Choroid plexus epithelial cell (primary cell): ENCODE results near the gene TGM3.

Source experiments
- DNase-seq: peaks from one replicate; pipeline ENCODE4 v3.0.0-alpha.2; 2010; ENCODE audit warnings: low read depth
- H3K4me3 ChIP-seq: 2 replicates; pipeline ENCODE4 v1.5.1; 2011; ENCODE audit warnings: low read depth, mild to moderate bottlenecking, control low read depth, low read length, moderate library complexity
- TF ChIP-seq, protein P1 (sequence below): conservative IDR thresholded peaks from 2 replicates; pipeline ENCODE4 v1.5.1; 2011; ENCODE audit warnings: low read depth, mild to moderate bottlenecking, control low read depth, inconsistent platforms, low read length, moderate library complexity

Gene TGM3

DNA sequence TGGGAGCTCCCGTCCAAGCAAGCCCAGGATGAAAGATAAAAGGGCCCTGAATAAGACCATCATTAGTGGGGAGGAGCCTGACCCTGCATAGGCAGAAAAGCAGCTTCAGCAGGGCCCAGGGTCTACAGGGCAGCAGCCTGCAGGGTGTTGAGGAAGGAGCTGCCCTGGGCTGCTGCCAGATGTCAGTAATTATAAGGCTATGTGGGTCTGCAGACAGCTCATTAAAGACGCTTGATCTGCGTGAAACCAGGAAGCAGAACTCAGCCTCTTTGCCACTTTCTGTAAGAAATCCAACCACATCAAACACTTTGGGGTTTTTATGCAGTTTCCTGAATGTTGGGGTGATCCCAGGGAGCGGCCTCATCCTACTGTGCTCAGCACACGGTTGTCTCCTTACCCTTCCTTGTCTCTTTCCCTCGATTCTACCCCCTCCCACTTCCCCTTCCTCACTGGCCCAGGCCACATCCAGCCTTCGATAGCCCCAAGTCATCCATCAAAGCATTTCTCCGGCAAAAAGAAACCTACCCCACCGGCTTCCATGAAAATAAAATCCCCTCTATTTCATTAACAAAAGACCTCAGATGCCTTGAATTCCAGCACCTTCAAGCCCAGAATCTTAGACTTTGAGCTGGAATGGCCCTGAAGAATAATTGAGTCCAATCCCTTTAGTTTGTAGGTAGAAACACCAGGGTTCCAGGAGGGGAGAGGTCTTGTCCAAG lies 83.9 kb downstream of the TGM3 start:
- H3K4me3 ChIP-seq, result no peak overlapping the region
- no peak for DNase-seq
- TF ChIP-seq, protein P1, sequence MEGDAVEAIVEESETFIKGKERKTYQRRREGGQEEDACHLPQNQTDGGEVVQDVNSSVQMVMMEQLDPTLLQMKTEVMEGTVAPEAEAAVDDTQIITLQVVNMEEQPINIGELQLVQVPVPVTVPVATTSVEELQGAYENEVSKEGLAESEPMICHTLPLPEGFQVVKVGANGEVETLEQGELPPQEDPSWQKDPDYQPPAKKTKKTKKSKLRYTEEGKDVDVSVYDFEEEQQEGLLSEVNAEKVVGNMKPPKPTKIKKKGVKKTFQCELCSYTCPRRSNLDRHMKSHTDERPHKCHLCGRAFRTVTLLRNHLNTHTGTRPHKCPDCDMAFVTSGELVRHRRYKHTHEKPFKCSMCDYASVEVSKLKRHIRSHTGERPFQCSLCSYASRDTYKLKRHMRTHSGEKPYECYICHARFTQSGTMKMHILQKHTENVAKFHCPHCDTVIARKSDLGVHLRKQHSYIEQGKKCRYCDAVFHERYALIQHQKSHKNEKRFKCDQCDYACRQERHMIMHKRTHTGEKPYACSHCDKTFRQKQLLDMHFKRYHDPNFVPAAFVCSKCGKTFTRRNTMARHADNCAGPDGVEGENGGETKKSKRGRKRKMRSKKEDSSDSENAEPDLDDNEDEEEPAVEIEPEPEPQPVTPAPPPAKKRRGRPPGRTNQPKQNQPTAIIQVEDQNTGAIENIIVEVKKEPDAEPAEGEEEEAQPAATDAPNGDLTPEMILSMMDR, result no peak

DNA sequence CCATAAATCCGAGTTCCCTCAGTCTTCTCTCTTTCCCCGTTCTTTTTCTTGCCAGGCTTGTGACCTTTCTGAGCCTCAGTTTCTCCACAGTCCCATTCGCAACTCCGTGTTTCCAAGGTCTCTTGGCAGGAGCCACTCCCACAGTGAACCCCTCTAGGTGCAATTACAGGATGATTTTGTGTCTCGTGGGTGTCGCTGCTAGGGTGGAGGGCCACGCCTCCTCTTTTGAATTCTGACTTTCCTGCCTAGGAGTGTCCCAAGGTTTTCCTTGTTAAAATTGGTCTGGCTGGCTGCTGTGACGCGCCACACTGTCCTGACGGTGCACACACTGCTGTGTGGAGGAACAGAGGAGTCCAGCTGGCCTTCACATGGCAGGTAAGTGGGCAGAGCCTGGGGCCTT lies 84.8 kb downstream of the TGM3 start, which contains the start of gene TGM6:
TSS of gene TGM6 (plus strand) at position 301 of the 400 bp plus-strand sequence. CDS start at position 369, 68 bp downstream.
- TF ChIP-seq, protein P1, result no peak
- DNase-seq, result no peak

DNA sequence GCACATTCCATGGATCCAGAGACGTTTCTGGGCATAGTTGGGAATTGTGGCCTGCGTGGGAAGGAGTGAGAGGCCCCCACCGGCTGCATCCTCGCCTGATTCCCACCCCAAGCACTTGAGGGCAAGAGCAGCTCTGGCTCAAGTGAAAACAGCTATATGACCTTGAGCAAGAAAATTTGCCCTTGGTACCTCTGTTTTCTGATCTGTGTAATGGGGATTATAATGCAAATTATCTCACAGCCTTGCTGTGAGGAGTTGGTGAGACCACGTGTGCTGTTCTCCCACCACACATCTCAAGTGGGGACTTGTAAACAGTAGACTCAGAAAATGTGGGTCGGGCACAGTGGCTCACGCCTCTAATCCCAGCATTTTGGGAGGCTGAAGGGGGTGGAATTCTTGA lies 85.5 kb downstream of the TGM3 start:
- H3K4me3 ChIP-seq, result no peak overlapping the region
- no peak for DNase-seq
- TF ChIP-seq, protein P1, result no peak

More for the DNA sequence above, 84.8 kb downstream of the TGM3 start, which contains the start of gene TGM6:
- H3K4me3 ChIP-seq, result no peak within 1 kb of the TSS

DNA sequence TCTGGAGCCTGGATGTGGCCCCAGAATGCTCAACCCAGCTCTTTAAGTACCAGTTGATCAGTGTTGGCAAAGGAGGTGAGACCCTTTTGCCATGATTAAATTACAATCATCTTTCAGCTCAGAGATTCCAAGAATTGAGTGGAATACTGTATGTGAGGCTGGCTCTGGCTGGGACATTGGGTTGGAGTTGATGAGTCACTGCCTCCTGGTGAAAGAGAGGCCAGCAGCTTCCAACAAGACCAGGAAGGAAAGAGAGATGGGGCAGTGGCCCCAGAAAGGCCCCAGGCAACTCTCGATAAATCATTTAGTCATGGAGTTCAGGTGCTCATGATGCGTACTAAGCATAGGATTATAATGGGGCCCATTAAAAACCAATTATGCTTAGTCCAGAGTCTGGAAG lies 87.0 kb downstream of the TGM3 start:
- TF ChIP-seq, protein P1, result no peak
- no peak overlapping the region for H3K4me3 ChIP-seq

DNA sequence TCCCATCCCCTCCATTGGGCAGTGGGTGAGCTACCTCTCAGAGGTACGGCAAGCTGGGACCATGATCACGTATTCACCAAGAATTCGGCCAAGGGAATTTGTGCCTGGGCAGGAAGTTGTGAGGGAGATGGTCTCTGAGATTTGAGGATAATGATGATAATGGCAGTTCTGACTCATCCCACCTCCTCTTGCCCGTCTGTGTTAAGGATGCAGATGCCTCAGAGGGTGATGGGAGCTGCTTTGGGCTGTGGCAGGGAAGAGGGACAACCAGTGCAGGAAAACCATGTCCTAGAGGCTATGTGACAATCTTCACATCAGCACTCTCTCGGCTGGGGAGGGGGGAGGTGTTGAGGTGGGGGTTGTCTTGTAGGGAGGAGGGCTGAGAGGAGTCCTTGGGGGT lies 89.2 kb downstream of the TGM3 start:
- no peak for DNase-seq
- no peak overlapping the region for H3K4me3 ChIP-seq
- TF ChIP-seq, protein P1, result no peak

More for the DNA sequence above, 87.0 kb downstream of the TGM3 start:
- DNase-seq, result no peak

DNA sequence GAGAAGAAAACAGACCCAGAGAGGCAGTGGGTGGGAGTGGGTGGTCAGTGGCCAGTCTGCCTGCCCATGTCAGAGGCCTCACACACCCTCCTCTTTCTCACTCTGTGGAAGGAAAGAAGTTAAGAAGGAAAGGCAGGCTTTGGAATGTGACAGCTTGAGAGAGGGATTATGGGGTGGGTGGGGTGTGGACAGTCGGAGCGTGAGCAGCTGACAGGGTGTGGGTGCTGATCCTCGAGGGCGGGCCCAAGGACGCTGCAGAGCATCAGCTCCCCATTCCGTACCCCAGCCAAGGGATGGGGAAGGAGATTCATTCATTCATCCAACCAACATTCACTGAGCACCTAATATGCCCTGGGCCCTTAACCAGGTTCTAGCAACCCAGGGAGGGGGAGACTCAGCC lies 89.7 kb downstream of the TGM3 start:
- DNase-seq, result no peak
- TF ChIP-seq, protein P1, result no peak

More for the DNA sequence above, 89.7 kb downstream of the TGM3 start:
- H3K4me3 ChIP-seq, result no peak overlapping the region
